Astrocyte (in vitro differentiated cells and primary cell): Measurements from ENCODE around the gene ZFP36L2. TPM values are rescaled to one million over a fixed set of nuclear protein-coding genes. Genes with fewer than 3 reads are reported as not detected.

Experiments
- DNase-seq: peaks from one replicate; pipeline ENCODE4 v3.0.0-alpha.2; 2010; ENCODE audit warnings: low read depth
- FAIRE-seq: peaks from 2 replicates; lab custom pipeline; 2011; peaks lifted over from hg19 to GRCh38; lab: Jason Lieb, UNC
- H2AFZ ChIP-seq: 2 replicates; pipeline ENCODE4 v1.6.0; 2012; ENCODE audit warnings: low read depth, low read length, inconsistent platforms
- H3K27ac ChIP-seq: 2 replicates; pipeline ENCODE4 v1.5.1; 2011; ENCODE audit warnings: low read depth, low read length, inconsistent platforms
- H3K27me3 ChIP-seq: 2 replicates; pipeline ENCODE4 v1.6.0; 2011; ENCODE audit warnings: low read length, inconsistent platforms; ENCODE audit not compliant: insufficient read depth
- H3K36me3 ChIP-seq: 2 replicates; pipeline ENCODE4 v1.5.1; 2011; ENCODE audit warnings: low read length, inconsistent platforms; ENCODE audit not compliant: insufficient read depth
- H3K4me1 ChIP-seq: 2 replicates; pipeline ENCODE4 v1.5.1; 2011; ENCODE audit warnings: low read length, inconsistent platforms; ENCODE audit not compliant: insufficient read depth
- H3K4me2 ChIP-seq: 2 replicates; pipeline ENCODE4 v1.6.0; 2012; ENCODE audit warnings: low read length, inconsistent platforms
- H3K4me3 ChIP-seq: 2 replicates; pipeline ENCODE4 v1.5.1; 2011; ENCODE audit warnings: low read depth, mild to moderate bottlenecking, low read length, inconsistent platforms; ENCODE audit not compliant: insufficient read depth
- H3K79me2 ChIP-seq: 2 replicates; pipeline ENCODE4 v1.6.0; 2012; ENCODE audit warnings: mild to moderate bottlenecking, low read length, inconsistent platforms; ENCODE audit not compliant: insufficient read depth
- H3K9ac ChIP-seq: 2 replicates; pipeline ENCODE4 v1.6.0; 2012; ENCODE audit warnings: mild to moderate bottlenecking, low read length, inconsistent platforms
- H3K9me3 ChIP-seq: 2 replicates; pipeline ENCODE4 v1.5.1; 2012; ENCODE audit warnings: low read depth, mild to moderate bottlenecking, low read length, inconsistent platforms; ENCODE audit not compliant: insufficient read depth
- H4K20me1 ChIP-seq: 2 replicates; pipeline ENCODE4 v1.6.0; 2012; ENCODE audit warnings: low read length, inconsistent platforms; ENCODE audit not compliant: insufficient read depth
- H3K27ac Mint-ChIP-seq: one replicate; pipeline ENCODE4 v1.8.0; 2021; ENCODE audit warnings: mild to moderate bottlenecking, mixed read lengths; ENCODE audit not compliant: unreplicated experiment
- H3K27me3 Mint-ChIP-seq: one replicate; pipeline ENCODE4 v1.8.0; 2021; ENCODE audit warnings: low read depth, mixed read lengths; ENCODE audit not compliant: unreplicated experiment
- H3K36me3 Mint-ChIP-seq: one replicate; pipeline ENCODE4 v1.8.0; 2021; ENCODE audit warnings: low read depth, mixed read lengths; ENCODE audit not compliant: unreplicated experiment
- H3K4me1 Mint-ChIP-seq: one replicate; pipeline ENCODE4 v1.8.0; 2021; ENCODE audit warnings: low read depth, mixed read lengths; ENCODE audit not compliant: unreplicated experiment
- H3K4me3 Mint-ChIP-seq: one replicate; pipeline ENCODE4 v1.8.0; 2021; ENCODE audit warnings: mild to moderate bottlenecking, moderate library complexity, mixed read lengths; ENCODE audit not compliant: unreplicated experiment
- H3K9me3 Mint-ChIP-seq: one replicate; pipeline ENCODE4 v1.8.0; 2021; ENCODE audit warnings: mild to moderate bottlenecking, mixed read lengths; ENCODE audit not compliant: unreplicated experiment
- EZH2 ChIP-seq: IDR thresholded peaks from 2 replicates; pipeline ENCODE4 v1.6.1; 2012; ENCODE audit warnings: mild to moderate bottlenecking, low read length, inconsistent platforms; ENCODE audit not compliant: insufficient read depth
- total RNA-seq: library from RNA; stranded (reverse); gene quantifications from 2 replicates; pipeline ENCODE4 v1.2.1, GENCODE V29; 2021
- TF ChIP-seq, protein P1 (sequence below): IDR thresholded peaks from 2 replicates; pipeline ENCODE4 v1.5.1; 2011; ENCODE audit warnings: low read depth, mild to moderate bottlenecking, inconsistent platforms, low read length, moderate library complexity; ENCODE audit not compliant: insufficient read depth

The ZFP36L2 gene
- total RNA-seq, 1 donor from 2014 or later: 49.5 TPM

GRCh38 chr2:43226955-43227829 is 786 bp upstream of the ZFP36L2 start:
- H4K20me1 ChIP-seq: peaks cover 17% of the 10 kb centered on the region
- peak overlapping the region; percentile 93 for H3K4me2 ChIP-seq
- Mint-ChIP-seq H3K27me3 (no peaks in the 10 kb centered on the region), H3K36me3 (peaks cover 8% of the 10 kb centered on the region), H3K4me3 (peak overlapping the region; percentile 84), H3K4me1 (peaks cover 23% of the 10 kb centered on the region), H3K9me3 (no peaks in the 10 kb centered on the region), H3K27ac (peak overlapping the region; percentile 78)
- H3K27me3 ChIP-seq: no peaks in the 10 kb centered on the region
- peaks cover 4% of the 10 kb centered on the region for H3K36me3 ChIP-seq
- H3K9me3 ChIP-seq: no peaks in the 10 kb centered on the region
- peak overlapping the region; percentile 73 for H3K4me3 ChIP-seq
- peaks cover 46% of the 10 kb centered on the region for H3K79me2 ChIP-seq
- no peak for FAIRE-seq
- H3K4me1 ChIP-seq: peaks cover 19% of the 10 kb centered on the region
- H2AFZ ChIP-seq: peak overlapping the region; percentile 48
- TF ChIP-seq, protein P1, sequence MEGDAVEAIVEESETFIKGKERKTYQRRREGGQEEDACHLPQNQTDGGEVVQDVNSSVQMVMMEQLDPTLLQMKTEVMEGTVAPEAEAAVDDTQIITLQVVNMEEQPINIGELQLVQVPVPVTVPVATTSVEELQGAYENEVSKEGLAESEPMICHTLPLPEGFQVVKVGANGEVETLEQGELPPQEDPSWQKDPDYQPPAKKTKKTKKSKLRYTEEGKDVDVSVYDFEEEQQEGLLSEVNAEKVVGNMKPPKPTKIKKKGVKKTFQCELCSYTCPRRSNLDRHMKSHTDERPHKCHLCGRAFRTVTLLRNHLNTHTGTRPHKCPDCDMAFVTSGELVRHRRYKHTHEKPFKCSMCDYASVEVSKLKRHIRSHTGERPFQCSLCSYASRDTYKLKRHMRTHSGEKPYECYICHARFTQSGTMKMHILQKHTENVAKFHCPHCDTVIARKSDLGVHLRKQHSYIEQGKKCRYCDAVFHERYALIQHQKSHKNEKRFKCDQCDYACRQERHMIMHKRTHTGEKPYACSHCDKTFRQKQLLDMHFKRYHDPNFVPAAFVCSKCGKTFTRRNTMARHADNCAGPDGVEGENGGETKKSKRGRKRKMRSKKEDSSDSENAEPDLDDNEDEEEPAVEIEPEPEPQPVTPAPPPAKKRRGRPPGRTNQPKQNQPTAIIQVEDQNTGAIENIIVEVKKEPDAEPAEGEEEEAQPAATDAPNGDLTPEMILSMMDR: no peak
- peak overlapping the region; percentile 86 for H3K9ac ChIP-seq
- H3K27ac ChIP-seq: peak overlapping the region; percentile 82
- peak; percentile 57 for DNase-seq

DNA sequence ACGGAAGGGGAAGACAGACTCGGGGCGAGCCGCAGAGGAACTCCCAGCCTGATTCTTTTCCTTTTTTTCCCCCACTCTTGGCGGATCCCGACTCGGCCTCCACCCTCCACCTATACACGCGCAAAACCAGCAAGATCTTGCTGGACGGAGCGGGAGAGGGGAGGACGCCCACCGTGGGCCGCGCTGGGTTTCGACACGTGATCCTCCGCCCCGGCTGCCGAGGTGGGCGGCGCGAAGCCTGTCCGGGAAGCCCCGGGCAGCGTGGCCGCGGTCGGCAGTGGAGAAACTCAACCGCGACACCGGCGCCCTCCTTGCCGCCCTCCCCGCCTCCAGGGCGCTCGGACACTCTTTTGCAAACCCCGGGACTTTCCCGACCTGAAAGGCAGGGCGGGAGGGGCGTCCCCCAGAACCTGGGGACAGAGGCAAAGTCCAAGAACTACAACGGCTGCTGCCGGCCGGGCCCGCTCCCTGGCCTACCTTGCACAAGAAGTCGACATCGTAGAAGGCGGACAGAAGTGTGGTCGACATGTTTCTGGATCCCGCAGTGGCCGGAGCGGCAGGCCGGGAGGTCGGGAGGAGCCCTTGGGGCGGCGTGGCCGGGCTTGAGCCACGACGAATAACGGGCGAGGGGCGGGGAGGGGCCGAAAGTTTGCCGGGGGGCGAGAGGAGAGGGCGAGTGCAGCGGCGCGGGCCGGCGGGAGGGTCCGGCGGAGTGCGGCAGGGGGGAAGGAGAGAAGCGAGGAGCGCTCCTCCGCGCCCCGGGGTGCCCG is 433 bp downstream of the ZFP36L2 start:
- H3K4me1 ChIP-seq: peaks cover 31% of the 10 kb centered on the region
- Mint-ChIP-seq H3K27ac (peak overlapping the region; percentile 7), H3K4me3 (peak overlapping the region; percentile 85), H3K36me3 (peaks cover 8% of the 10 kb centered on the region), H3K27me3 (no peaks in the 10 kb centered on the region), H3K4me1 (peaks cover 36% of the 10 kb centered on the region), H3K9me3 (no peaks in the 10 kb centered on the region)
- H3K27me3 ChIP-seq: no peaks in the 10 kb centered on the region
- DNase-seq (peak; percentile 58), FAIRE-seq (no peak)
- TF ChIP-seq, protein P1: no peak
- TF ChIP-seq EZH2: no peak
- peaks cover 49% of the 10 kb centered on the region for H3K79me2 ChIP-seq
- peak overlapping the region; percentile 23 for H2AFZ ChIP-seq
- peak overlapping the region; percentile 93 for H3K27ac ChIP-seq
- H3K4me3 ChIP-seq: peak overlapping the region; percentile 81
- peak overlapping the region; percentile 91 for H3K4me2 ChIP-seq
- H3K9me3 ChIP-seq: no peaks in the 10 kb centered on the region
- H3K36me3 ChIP-seq: peaks cover 4% of the 10 kb centered on the region
- H4K20me1 ChIP-seq: peaks cover 17% of the 10 kb centered on the region
- H3K9ac ChIP-seq: peak overlapping the region; percentile 95
